ENCODE results near the gene PTPRM. TPM values are rescaled to one million over a fixed set of nuclear protein-coding genes. Genes with fewer than 3 reads are reported as not detected.

Gene PTPRM
- total RNA-seq, 1 donor from 2014 or later, result 42.1 TPM

DNA sequence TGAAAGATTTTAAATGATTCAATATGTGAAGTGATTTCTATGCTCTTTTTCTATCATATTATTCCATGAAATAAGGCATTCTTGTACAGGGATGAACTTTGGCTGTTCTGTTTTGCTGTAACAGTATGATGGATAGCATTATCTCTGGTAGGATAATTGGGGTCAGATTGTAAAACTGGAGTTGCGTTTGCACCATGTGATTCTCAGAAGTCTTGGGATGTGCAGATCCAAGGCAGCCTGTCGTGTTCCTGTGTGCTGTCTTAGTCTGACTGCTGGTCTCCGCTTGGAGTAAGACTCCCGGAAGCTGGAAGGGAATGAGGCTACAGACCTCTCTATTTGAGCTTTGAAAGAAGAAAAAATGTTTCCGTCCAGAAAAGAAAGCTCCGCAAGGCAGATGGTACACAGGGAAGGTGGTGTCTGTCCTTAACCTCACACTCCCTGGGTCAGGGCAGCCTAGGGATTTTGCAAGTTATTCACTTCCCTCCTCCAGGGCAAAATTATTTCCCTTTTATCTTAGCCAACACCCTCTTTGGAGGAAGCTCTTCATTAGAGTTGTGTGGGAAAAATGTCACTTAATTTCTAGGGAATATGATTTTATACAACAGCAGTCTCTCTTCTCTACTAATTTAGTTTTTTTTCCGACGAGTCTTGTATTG, 250.6 kb downstream of the PTPRM start:
- TF ChIP-seq, protein P1, sequence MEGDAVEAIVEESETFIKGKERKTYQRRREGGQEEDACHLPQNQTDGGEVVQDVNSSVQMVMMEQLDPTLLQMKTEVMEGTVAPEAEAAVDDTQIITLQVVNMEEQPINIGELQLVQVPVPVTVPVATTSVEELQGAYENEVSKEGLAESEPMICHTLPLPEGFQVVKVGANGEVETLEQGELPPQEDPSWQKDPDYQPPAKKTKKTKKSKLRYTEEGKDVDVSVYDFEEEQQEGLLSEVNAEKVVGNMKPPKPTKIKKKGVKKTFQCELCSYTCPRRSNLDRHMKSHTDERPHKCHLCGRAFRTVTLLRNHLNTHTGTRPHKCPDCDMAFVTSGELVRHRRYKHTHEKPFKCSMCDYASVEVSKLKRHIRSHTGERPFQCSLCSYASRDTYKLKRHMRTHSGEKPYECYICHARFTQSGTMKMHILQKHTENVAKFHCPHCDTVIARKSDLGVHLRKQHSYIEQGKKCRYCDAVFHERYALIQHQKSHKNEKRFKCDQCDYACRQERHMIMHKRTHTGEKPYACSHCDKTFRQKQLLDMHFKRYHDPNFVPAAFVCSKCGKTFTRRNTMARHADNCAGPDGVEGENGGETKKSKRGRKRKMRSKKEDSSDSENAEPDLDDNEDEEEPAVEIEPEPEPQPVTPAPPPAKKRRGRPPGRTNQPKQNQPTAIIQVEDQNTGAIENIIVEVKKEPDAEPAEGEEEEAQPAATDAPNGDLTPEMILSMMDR (IDR thresholded peaks at IDR 0.05; ENCODE audit: insufficient read depth, low read length, severe bottlenecking), result no peak
- no peak for FAIRE-seq
- no peak for DNase-seq (ENCODE audit: low read depth)
- no peaks in the 10 kb centered on the region for H3K36me3 ChIP-seq (ENCODE audit: control insufficient read depth, insufficient read depth, low read length)
- H3K27me3 ChIP-seq (ENCODE audit: control insufficient read depth, insufficient read depth, low read length), result no peaks in the 10 kb centered on the region
- H3K4me3 ChIP-seq (ENCODE audit: low read depth, low read length), result no peak overlapping the region

DNA sequence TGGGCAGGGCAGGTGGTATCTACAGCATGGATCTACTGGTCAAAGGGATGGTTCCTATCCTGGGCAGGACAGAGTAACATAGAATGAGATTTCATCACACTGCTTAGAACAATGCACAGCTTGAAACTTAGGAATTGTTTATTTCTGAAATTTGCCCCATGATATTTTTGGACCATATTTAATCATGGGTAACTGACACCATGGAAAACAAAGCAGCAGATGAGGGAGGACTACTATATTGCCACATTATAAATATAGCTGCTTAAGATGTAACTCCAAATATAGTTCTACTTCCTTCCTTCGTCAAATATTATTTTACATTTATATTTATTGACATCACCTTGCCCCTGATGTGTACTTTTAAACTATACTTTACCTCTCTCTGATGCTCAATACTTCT, 254.7 kb downstream of the PTPRM start:
- FAIRE-seq, result no peak
- Histone ChIP-seq H3K27me3 (ENCODE audit: control insufficient read depth, insufficient read depth, low read length) (no peaks in the 10 kb centered on the region), H3K4me3 (ENCODE audit: low read depth, low read length) (no peak overlapping the region), H3K36me3 (ENCODE audit: control insufficient read depth, insufficient read depth, low read length) (no peaks in the 10 kb centered on the region)
- DNase-seq (ENCODE audit: low read depth), result no peak
- TF ChIP-seq, protein P1 (IDR thresholded peaks at IDR 0.05; ENCODE audit: insufficient read depth, low read length, severe bottlenecking), result no peak

DNA sequence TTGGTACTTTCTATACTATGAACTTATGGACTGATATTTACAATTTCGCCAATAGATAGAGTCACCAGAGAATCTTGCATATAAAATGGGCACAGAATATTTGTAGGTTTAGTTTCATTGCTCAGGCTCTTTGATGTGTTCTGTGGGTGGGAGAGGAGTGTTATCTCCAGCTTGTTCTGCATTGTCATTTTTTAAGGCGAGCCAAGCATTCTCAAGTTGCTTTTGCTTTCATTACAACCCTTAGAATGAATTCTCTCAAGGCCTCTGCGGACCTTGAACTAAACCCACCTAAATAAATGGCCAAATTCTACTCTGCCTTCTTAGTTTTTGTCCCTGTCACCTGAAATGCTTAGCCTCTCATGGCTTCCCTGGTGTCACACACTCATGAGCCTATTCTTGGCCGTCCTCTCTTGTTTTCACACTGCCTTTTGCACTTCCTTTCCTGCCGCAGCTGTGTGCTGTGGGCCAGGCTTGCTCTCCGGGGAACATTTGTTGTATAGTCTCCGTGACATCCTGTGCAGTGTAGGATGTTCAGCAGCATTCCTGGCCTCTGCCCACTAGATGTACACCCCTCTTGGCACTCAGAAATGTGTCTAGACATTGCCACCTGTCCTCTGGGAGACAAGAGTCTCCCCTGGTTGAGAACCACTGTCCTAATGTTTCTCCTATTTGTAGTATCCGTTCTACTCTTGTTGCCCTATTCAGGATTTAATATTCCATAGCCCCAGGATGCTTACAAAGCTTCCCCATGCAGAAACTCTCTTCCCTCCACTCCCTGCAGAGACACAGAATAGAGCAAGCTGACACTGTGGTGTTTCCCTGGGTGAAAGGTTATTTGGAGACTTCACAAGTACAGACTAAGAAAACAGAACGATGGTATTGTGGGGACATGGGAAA, 255.6 kb downstream of the PTPRM start:
- no peak overlapping the region for H3K4me3 ChIP-seq (ENCODE audit: low read depth, low read length)
- DNase-seq (ENCODE audit: low read depth) (no peak), FAIRE-seq (peak; percentile 13)
- H3K36me3 ChIP-seq (ENCODE audit: control insufficient read depth, insufficient read depth, low read length), result no peaks in the 10 kb centered on the region
- no peaks in the 10 kb centered on the region for H3K27me3 ChIP-seq (ENCODE audit: control insufficient read depth, insufficient read depth, low read length)
- TF ChIP-seq, protein P1 (IDR thresholded peaks at IDR 0.05; ENCODE audit: insufficient read depth, low read length, severe bottlenecking), result no peak

DNA sequence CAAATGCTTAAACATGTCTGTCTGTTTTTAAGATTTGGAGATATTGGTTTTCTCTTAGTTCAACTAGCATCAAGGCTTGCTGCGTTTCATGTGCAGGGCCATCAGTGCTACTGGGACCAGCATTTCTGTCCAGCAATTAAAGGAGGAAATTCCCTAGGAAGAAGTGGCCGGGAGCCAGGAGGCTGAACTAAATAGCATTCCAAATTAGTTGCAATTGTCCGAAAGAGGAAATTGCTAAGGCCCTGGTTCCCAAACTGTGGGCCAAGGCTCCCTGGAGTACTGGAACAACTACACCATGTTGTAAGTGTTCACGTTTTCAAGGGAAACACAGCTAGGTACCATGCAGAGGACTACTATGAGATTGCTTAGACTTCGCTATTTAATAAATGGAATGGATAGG, 257.9 kb downstream of the PTPRM start:
- H3K4me3 ChIP-seq (ENCODE audit: low read depth, low read length), result no peak overlapping the region
- H3K36me3 ChIP-seq (ENCODE audit: control insufficient read depth, insufficient read depth, low read length), result no peaks in the 10 kb centered on the region
- TF ChIP-seq, protein P1 (IDR thresholded peaks at IDR 0.05; ENCODE audit: insufficient read depth, low read length, severe bottlenecking), result no peak
- DNase-seq (ENCODE audit: low read depth) (no peak), FAIRE-seq (no peak)
- H3K27me3 ChIP-seq (ENCODE audit: control insufficient read depth, insufficient read depth, low read length), result no peaks in the 10 kb centered on the region

DNA sequence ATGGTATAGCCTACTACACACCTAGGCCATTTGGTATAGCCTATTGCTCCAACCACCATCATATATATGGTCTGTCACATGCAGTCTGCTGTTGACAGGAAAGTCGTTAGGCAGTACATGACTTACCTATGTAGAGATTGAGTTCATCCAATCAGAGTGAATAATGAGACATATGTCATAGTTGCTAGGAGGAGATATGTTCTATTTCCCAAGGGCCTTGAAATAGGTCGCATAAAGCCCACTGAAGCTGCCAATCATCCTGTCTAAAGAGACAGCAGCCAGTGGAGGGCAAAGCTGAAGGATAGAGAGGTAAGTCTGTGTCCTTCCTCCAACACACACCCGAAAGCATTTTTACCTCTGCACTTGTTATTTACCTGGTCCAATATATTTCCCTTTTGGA, 263.4 kb downstream of the PTPRM start:
- DNase-seq (ENCODE audit: low read depth) (peak; percentile 68), FAIRE-seq (no peak)
- Histone ChIP-seq H3K4me3 (ENCODE audit: low read depth, low read length) (no peak overlapping the region), H3K27me3 (ENCODE audit: control insufficient read depth, insufficient read depth, low read length) (no peaks in the 10 kb centered on the region), H3K36me3 (ENCODE audit: control insufficient read depth, insufficient read depth, low read length) (no peaks in the 10 kb centered on the region)
- TF ChIP-seq, protein P1 (IDR thresholded peaks at IDR 0.05; ENCODE audit: insufficient read depth, low read length, severe bottlenecking), result no peak

Data from bronchial epithelial cell (primary cell).